ENCODE data around the gene KYAT1. TPM values are rescaled to one million over a fixed set of nuclear protein-coding genes. Genes with fewer than 3 reads are reported as not detected.
A peak's percentile ranks its signal among the peaks of the same experiment; 100 is the strongest.

KYAT1 gene
- total and polyA plus RNA-seq, 2 of the 13 experiments (the other 11 are each of a cell fraction or from before 2014, with no cell fraction given): 9.2 to 46.5 TPM

- peak; percentile 78 for TF ChIP-seq KMT2B (CRISPR knock-in tag; IDR thresholded peaks at IDR 0.05)
- no peak for TF ChIP-seq PAWR (CRISPR knock-in tag; IDR thresholded peaks at IDR 0.05; ENCODE audit: borderline replicate concordance)
- TF ChIP-seq, protein P1, sequence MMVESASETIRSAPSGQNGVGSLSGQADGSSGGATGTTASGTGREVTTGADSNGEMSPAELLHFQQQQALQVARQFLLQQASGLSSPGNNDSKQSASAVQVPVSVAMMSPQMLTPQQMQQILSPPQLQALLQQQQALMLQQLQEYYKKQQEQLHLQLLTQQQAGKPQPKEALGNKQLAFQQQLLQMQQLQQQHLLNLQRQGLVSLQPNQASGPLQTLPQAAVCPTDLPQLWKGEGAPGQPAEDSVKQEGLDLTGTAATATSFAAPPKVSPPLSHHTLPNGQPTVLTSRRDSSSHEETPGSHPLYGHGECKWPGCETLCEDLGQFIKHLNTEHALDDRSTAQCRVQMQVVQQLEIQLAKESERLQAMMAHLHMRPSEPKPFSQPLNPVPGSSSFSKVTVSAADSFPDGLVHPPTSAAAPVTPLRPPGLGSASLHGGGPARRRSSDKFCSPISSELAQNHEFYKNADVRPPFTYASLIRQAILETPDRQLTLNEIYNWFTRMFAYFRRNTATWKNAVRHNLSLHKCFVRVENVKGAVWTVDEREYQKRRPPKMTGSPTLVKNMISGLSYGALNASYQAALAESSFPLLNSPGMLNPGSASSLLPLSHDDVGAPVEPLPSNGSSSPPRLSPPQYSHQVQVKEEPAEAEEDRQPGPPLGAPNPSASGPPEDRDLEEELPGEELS (CRISPR knock-in tag; IDR thresholded peaks at IDR 0.05): peak; percentile 64
- TF ChIP-seq ZBTB3 (CRISPR knock-in tag; IDR thresholded peaks at IDR 0.05; ENCODE audit: borderline replicate concordance, low read depth): peak; percentile 72; the same call in 1 of the 2 replicates
- peak; percentile 78; the same call in 1 of the 2 replicates for TF ChIP-seq AKAP8 (CRISPR knock-in tag; IDR thresholded peaks at IDR 0.05)
- peak; percentile 15; the same call in 1 of the 2 replicates for TF ChIP-seq NCOA2 (CRISPR knock-in tag; IDR thresholded peaks at IDR 0.05)
- TF ChIP-seq ZNF337 (CRISPR knock-in tag; IDR thresholded peaks at IDR 0.05; ENCODE audit: borderline replicate concordance, low read depth): 0 out of 2 replicates have a peak, but pooled peaks have one; percentile 51
- 0 out of 2 replicates have a peak, but pooled peaks have one; percentile 35 for TF ChIP-seq ZBTB20 (CRISPR knock-in tag; IDR thresholded peaks at IDR 0.05; ENCODE audit: borderline replicate concordance, low read depth)
- peak; percentile 88 for TF ChIP-seq TSC22D2 (CRISPR knock-in tag; IDR thresholded peaks at IDR 0.05; ENCODE audit: borderline replicate concordance)
- 0 out of 2 replicates have a peak, but pooled peaks have one; percentile 59 for TF ChIP-seq CSRNP1 (CRISPR knock-in tag; IDR thresholded peaks at IDR 0.05)
- TF ChIP-seq SP4 (CRISPR knock-in tag; IDR thresholded peaks at IDR 0.05): peak; percentile 93
- 0 out of 2 replicates have a peak, but pooled peaks have one; percentile 15 for TF ChIP-seq NR0B2 (CRISPR knock-in tag; IDR thresholded peaks at IDR 0.05)
- TF ChIP-seq ZNF34 (CRISPR knock-in tag; IDR thresholded peaks at IDR 0.05; ENCODE audit: borderline replicate concordance): no peak
- peak; percentile 52; the same call in 1 of the 2 replicates for TF ChIP-seq ZBTB38 (CRISPR knock-in tag; IDR thresholded peaks at IDR 0.05)
- TF ChIP-seq MED1 (CRISPR knock-in tag; IDR thresholded peaks at IDR 0.05): peak; percentile 54; the same call in 1 of the 2 replicates
- TF ChIP-seq, protein P2, sequence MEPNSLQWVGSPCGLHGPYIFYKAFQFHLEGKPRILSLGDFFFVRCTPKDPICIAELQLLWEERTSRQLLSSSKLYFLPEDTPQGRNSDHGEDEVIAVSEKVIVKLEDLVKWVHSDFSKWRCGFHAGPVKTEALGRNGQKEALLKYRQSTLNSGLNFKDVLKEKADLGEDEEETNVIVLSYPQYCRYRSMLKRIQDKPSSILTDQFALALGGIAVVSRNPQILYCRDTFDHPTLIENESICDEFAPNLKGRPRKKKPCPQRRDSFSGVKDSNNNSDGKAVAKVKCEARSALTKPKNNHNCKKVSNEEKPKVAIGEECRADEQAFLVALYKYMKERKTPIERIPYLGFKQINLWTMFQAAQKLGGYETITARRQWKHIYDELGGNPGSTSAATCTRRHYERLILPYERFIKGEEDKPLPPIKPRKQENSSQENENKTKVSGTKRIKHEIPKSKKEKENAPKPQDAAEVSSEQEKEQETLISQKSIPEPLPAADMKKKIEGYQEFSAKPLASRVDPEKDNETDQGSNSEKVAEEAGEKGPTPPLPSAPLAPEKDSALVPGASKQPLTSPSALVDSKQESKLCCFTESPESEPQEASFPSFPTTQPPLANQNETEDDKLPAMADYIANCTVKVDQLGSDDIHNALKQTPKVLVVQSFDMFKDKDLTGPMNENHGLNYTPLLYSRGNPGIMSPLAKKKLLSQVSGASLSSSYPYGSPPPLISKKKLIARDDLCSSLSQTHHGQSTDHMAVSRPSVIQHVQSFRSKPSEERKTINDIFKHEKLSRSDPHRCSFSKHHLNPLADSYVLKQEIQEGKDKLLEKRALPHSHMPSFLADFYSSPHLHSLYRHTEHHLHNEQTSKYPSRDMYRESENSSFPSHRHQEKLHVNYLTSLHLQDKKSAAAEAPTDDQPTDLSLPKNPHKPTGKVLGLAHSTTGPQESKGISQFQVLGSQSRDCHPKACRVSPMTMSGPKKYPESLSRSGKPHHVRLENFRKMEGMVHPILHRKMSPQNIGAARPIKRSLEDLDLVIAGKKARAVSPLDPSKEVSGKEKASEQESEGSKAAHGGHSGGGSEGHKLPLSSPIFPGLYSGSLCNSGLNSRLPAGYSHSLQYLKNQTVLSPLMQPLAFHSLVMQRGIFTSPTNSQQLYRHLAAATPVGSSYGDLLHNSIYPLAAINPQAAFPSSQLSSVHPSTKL (CRISPR knock-in tag; IDR thresholded peaks at IDR 0.05): peak; percentile 46; the same call in 1 of the 2 replicates
- no peak for TF ChIP-seq TAF15 (IDR thresholded peaks at IDR 0.05; ENCODE audit: low read depth, low read length, poor library complexity, severe bottlenecking)
- no peak for TF ChIP-seq PREB (CRISPR knock-in tag; IDR thresholded peaks at IDR 0.05)
These were observed 52.1 kb downstream of the KYAT1 start, which contains the start of gene SPOUT1 (continued) for GRCh38 chr9:128829477-128830251.
